Measurements from ENCODE around the gene LGR6.

The LGR6 gene

DNA sequence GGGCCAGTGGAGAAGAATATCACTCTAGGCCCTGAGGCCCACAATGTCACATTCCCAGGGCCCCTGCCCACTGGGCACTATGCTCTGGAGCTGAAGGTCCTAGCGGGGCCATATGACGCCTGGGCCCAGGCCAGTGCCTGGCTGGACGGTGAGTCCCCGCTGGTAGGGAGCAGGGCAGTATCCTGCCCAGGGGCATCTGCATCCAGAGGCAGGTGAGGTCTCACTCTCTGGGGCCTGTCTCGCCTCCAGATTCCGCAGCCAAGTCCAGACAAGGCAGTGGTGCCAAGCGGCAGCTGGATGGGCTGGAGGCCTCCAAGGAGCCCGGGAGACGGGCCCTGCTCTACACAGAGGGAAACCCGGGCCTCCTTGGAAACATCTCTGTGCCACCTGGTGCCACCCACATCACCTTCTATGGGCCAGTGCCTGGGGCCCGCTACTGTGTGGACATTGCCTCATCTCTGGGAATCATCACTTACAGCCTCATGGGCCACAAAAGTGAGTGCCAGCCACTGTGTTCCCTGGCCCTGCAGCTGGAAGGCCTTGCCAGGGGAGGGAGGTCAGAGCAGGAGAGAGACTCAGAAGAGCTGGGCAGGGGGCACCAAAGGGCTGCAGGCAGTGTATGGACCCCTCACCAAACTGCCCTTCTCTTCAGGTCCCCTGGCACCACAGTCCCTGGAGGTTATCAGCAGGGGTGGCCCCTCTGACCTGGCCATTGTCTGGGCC lies 22.1 kb upstream of the LGR6 start:
- no peak overlapping the region for H3K27ac ChIP-seq (ENCODE audit: low read depth, low read length, poor library complexity, severe bottlenecking)

DNA sequence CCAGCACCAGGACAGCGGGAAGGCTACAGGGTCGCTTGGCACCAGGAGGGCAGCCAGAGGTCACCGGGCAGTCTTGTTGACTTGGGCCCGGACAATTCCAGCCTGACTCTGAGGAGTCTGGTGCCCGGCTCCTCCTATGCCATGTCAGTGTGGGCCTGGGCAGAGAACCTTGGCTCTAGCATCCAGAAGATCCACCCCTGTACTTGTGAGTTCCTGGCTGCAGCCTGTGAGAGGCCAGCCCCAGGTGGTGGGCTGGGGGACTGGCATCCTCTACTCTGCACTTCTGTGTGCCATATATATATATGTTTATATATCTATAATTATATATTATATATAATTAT lies 21.6 kb upstream of the LGR6 start:
- Histone ChIP-seq H3K9me2 (ENCODE audit: low read depth, low read length) (no peaks in the 10 kb centered on the region), H3K27me3 (ENCODE audit: insufficient read depth, low read length) (no peaks in the 10 kb centered on the region), H3K4me3 (ENCODE audit: low read depth, low read length, poor library complexity, severe bottlenecking) (no peak overlapping the region), H3F3A (ENCODE audit: insufficient read depth, low read length) (no peaks in the 10 kb centered on the region), H3K4me1 (ENCODE audit: insufficient read depth, low read length, severe bottlenecking) (no peaks in the 10 kb centered on the region), H3K36me3 (ENCODE audit: insufficient read depth, low read length) (no peaks in the 10 kb centered on the region), H2AFZ (ENCODE audit: low read length) (no peak overlapping the region), H3K79me2 (ENCODE audit: insufficient read depth, low read length) (no peaks in the 10 kb centered on the region), H3K4me2 (ENCODE audit: low read length) (no peak overlapping the region), H4K20me1 (ENCODE audit: insufficient read depth, low read length) (no peaks in the 10 kb centered on the region), H3K9me3 (ENCODE audit: low read length) (no peaks in the 10 kb centered on the region), H3K27ac (ENCODE audit: low read depth, low read length, poor library complexity, severe bottlenecking) (no peak overlapping the region), H3K9ac (ENCODE audit: low read length) (no peak overlapping the region)
- no peak for TF ChIP-seq EZH2 (IDR thresholded peaks at IDR 0.05; ENCODE audit: borderline replicate concordance, low read length)
- TF ChIP-seq, protein P1, sequence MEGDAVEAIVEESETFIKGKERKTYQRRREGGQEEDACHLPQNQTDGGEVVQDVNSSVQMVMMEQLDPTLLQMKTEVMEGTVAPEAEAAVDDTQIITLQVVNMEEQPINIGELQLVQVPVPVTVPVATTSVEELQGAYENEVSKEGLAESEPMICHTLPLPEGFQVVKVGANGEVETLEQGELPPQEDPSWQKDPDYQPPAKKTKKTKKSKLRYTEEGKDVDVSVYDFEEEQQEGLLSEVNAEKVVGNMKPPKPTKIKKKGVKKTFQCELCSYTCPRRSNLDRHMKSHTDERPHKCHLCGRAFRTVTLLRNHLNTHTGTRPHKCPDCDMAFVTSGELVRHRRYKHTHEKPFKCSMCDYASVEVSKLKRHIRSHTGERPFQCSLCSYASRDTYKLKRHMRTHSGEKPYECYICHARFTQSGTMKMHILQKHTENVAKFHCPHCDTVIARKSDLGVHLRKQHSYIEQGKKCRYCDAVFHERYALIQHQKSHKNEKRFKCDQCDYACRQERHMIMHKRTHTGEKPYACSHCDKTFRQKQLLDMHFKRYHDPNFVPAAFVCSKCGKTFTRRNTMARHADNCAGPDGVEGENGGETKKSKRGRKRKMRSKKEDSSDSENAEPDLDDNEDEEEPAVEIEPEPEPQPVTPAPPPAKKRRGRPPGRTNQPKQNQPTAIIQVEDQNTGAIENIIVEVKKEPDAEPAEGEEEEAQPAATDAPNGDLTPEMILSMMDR (IDR thresholded peaks at IDR 0.05; ENCODE audit: low read length): no peak

More for the DNA sequence above, 22.1 kb upstream of the LGR6 start:
- Histone ChIP-seq H2AFZ (ENCODE audit: low read length) (no peak overlapping the region), H3K9me2 (ENCODE audit: low read depth, low read length) (no peaks in the 10 kb centered on the region), H3K4me1 (ENCODE audit: insufficient read depth, low read length, severe bottlenecking) (no peaks in the 10 kb centered on the region), H3K9me3 (ENCODE audit: low read length) (no peaks in the 10 kb centered on the region), H3K4me2 (ENCODE audit: low read length) (no peak overlapping the region), H4K20me1 (ENCODE audit: insufficient read depth, low read length) (no peaks in the 10 kb centered on the region), H3F3A (ENCODE audit: insufficient read depth, low read length) (no peaks in the 10 kb centered on the region), H3K27me3 (ENCODE audit: insufficient read depth, low read length) (no peaks in the 10 kb centered on the region), H3K36me3 (ENCODE audit: insufficient read depth, low read length) (no peaks in the 10 kb centered on the region), H3K4me3 (ENCODE audit: low read depth, low read length, poor library complexity, severe bottlenecking) (no peak overlapping the region), H3K79me2 (ENCODE audit: insufficient read depth, low read length) (no peaks in the 10 kb centered on the region), H3K9ac (ENCODE audit: low read length) (no peak overlapping the region)
- no peak for TF ChIP-seq EZH2 (IDR thresholded peaks at IDR 0.05; ENCODE audit: borderline replicate concordance, low read length)
- TF ChIP-seq, protein P1 (IDR thresholded peaks at IDR 0.05; ENCODE audit: low read length): no peak

DNA sequence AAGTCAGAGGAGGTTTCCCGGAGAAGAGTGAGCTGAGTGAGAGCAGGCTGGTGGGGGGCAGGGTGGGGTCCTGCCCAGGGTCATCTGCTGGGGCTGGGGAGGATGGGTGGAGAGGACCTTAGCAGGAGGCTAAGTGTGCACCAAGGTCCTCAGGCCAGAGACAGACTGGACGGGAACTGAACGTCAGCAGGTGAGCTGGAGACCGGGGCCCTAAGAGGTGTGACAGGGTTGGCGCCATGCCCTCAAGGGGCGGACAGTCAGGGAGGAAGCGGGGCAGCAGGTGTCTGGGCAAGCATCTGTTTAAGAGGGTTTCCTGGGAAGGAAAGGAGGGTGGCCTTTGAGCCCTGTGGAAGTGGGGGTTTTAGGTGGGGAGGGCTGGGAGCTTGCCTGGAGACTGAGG lies 19.6 kb upstream of the LGR6 start:
- H3K79me2 ChIP-seq (ENCODE audit: insufficient read depth, low read length): no peaks in the 10 kb centered on the region
- H3K27ac ChIP-seq (ENCODE audit: low read depth, low read length, poor library complexity, severe bottlenecking): no peak overlapping the region
- no peak overlapping the region for H3K4me3 ChIP-seq (ENCODE audit: low read depth, low read length, poor library complexity, severe bottlenecking)
- H3K27me3 ChIP-seq (ENCODE audit: insufficient read depth, low read length): no peaks in the 10 kb centered on the region
- no peak overlapping the region for H3K9ac ChIP-seq (ENCODE audit: low read length)
- no peaks in the 10 kb centered on the region for H4K20me1 ChIP-seq (ENCODE audit: insufficient read depth, low read length)
- no peaks in the 10 kb centered on the region for H3K36me3 ChIP-seq (ENCODE audit: insufficient read depth, low read length)
- H2AFZ ChIP-seq (ENCODE audit: low read length): no peak overlapping the region
- no peaks in the 10 kb centered on the region for H3K9me3 ChIP-seq (ENCODE audit: low read length)
- H3K9me2 ChIP-seq (ENCODE audit: low read depth, low read length): no peaks in the 10 kb centered on the region
- H3K4me1 ChIP-seq (ENCODE audit: insufficient read depth, low read length, severe bottlenecking): no peaks in the 10 kb centered on the region
- TF ChIP-seq, protein P1 (IDR thresholded peaks at IDR 0.05; ENCODE audit: low read length): no peak
- no peak for TF ChIP-seq EZH2 (IDR thresholded peaks at IDR 0.05; ENCODE audit: borderline replicate concordance, low read length)
- H3F3A ChIP-seq (ENCODE audit: insufficient read depth, low read length): no peaks in the 10 kb centered on the region
- no peak overlapping the region for H3K4me2 ChIP-seq (ENCODE audit: low read length)

Data from OCI-LY1 (cell line).